HG03521 (cell line): Measurements from ENCODE around the gene SP2.

Source experiments
- ATAC-seq: cut with Tn5 transposase; IDR thresholded peaks from one replicate; pipeline ENCODE4 v1.9.1; 2021; ENCODE audit warnings: mild to moderate bottlenecking, moderate library complexity; ENCODE audit not compliant: unreplicated experiment

The SP2 gene

DNA sequence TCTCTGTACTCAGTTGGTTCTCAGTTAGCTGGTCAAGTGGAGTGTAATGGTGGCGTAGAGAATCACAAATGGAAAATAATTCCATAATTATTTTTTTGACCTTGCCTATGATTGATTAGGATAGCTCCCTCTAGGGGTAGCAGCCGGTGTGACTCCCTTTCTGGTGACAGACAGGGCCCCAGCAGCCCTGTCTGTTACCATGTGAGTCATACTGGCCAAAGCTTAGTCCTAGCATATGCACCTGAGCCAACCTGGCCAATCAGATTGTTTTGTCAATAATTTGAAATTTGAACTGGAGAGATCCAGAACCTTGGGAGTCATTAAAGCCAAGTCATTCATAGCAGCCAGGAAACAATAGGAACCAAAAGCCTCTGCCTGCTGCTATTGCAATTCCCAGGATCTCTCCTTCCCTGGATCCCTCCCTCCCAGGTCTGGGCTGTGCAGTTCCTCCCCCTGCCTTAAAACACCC, 50.9 kb downstream of the SP2 start:
- ATAC-seq = peak; percentile 70

DNA sequence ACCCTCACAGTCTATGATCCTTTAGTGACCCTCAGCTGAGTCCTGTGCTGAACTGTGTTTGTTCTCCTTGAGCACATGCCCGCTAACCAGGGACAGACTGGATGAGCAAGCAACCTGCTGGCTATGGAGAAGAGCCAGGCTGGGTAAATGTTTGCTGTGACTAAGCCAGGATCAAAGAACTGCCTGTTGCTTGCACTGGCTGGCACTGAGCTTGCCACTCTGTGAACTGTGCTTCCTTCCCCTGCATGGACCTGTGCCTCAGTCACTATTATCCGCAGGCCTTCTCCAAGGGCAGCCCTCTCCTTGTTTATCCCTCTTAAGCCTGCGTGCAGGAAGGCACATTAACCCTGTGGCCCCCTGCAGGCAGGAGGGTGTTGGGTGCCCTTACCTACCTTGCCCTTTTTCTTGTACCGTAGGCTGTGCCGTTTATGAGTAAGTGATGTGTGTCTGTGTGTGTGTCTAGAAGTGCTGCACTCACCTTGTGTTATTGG, 52.7 kb downstream of the SP2 start:
- no peak for ATAC-seq

DNA sequence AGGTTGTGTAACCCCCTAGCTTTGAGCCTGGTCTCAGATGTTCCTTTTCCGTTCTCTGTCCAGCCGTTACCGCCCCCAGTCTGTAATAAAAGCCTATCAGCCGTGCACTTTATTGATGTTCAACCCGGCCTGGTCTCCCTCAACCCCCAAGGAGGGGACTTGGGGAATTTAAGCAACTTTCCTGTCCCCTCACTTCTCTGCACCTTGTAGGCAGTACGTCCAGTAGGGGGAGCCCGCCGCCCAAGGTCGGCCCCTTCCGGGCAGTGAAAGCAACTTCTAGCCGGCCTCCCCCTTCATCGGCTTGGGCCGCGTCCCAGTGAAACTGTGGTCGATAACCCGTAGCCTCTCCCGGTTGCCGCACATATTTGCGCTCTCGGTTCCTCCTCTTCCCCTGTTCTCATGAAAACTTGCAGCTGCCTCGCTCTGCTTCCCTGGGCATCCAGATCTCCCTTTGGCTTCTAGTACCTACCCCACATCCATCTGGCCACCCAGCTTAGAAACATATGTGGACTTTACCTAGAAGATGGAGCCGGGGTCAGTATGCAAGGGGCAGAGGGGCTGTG, 53.2 kb downstream of the SP2 start:
- ATAC-seq = peak; percentile 41

DNA sequence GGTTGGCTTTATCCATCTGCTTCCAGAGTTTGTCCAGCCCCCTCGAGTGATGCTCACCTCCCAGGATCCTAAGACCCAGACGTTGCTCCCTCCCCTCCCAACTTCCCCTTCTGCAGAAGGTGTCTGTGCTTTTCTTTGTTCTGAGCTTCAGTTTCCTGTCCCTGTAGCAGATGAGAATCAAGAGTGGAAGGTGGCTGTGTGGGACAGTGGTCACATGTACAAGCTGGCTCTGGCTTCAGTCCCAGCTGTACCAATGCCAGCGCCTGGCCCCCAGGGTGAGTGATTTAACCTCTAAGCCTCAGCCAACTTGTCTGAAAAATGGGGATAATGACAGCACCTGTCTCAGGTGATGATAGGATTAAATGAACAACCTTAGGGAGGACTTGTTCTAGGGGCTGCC, 53.9 kb downstream of the SP2 start:
- ATAC-seq = no peak

DNA sequence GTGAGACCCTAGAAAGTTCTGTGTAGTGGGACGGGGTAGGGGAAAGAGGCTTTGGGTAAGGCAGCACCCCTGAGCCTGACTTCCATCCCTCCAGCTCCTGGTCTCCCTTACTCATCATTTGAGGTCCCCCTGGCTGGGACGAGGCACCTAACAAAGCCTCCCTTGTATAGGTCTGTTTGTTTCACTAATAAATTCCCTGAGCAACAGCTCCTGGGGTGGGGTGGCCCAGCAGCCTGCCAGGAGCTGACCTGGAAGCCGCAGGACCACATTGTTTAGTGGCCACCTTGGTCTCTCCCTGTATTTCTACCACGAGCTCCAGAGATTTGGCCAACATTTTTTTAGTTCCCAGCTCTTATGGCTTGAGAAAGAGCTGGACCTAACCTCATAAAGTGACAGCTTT, 54.4 kb downstream of the SP2 start:
- no peak for ATAC-seq

DNA sequence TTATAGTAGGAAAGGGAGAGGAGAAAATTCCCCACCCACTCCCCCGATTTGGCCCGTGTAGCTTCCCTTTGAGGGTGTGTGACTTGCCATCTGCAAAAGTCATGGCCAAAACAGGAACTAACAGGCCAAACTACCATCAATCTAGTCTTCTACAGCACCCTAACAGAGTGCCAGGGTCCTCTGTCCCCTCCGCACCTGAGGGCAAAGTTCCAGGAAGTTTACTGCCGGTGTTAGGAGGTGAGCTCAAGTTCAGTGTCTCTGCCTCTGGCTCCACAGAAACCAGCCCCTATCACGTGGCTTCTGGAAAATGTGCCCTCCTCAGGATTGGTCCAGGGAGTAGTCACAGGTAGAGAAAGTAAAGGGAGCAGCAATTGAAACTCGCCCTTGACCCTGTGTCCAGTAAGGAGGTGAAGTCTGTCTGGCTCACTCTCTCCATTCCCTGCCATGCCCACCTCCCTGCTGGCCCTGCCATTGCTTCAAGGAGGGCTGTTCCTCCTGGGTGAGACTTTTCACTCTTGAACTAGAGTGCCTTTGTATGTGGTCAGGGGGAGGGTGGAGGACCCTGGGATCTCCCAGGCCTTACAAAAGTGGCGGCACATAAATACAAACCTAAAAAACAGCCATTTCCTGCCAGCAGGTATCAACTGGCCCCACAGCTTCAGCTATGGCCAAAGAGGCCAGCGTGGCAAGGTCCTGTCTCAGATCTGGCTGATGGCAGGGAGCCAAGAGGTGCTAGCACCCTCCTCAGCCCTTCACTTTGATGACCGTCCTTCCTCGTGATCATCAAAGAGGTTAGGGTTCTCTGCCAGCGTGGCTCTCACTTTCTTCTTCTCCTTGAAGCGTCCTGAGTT, 56.4 kb downstream of the SP2 start:
- ATAC-seq = no peak

DNA sequence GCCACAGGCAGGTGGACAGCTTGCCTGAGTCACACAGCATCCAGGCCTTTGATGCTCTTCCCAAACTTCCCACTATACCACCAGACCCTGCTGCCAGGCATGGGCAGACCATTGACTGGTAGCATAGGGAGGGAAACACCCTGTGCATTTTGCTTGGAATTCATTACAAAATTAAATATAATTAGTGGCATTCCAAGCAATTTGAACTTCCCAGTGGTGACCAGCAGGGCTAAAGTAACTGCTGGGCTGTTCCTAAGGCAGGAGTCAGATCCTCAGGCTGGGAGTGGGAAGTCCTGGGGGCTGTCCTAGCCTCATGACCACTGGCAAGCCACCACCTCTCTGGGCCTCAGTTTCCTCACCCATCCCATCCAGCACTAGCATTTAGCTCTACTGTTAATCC, 57.9 kb downstream of the SP2 start:
- no peak for ATAC-seq

DNA sequence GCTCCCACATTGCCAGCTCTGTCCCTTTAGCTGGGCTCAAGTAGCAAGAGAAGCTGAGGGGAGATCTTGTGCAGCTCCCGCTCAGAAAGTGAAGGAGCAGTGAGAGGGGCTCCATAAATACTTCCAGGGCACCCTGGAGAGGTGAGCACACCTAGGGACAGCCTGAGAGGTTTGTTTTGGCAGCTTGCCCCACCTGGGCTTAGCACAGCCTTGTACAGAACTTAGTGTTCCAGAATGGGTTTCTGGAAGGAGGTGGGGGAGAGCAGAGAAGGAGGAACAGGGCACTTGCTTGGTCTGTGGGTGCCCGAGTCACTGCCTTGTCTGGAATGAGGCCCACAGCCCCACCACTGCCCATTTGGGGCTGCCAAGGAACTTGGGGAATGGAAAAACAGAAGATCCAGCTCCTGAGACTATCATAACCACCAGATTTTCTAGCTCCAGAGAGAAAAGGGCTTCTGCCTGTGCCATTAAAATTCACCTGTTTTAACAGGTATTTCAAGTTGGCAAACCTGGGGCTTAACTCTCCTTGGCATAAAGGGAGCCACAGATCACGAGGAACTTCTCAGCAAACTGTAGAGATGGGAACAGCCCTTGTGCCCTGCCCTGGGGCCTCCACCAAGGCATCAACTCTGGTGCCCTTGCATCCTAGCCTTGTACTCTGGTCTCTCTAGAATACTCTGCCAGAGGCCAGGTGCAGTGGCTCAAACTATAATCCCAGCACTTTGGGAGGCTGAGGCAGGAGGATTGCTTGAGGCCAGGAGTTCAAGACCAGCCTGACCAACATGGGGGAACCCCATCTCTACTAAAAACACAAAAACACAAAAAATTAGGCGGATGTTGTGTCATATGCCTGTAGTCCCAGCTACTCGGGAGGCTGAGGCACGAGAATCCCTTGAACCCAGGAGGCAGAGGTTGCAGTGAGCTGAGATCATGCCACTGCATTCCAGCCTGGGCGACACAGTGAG, 59.7 kb downstream of the SP2 start:
- no peak for ATAC-seq

DNA sequence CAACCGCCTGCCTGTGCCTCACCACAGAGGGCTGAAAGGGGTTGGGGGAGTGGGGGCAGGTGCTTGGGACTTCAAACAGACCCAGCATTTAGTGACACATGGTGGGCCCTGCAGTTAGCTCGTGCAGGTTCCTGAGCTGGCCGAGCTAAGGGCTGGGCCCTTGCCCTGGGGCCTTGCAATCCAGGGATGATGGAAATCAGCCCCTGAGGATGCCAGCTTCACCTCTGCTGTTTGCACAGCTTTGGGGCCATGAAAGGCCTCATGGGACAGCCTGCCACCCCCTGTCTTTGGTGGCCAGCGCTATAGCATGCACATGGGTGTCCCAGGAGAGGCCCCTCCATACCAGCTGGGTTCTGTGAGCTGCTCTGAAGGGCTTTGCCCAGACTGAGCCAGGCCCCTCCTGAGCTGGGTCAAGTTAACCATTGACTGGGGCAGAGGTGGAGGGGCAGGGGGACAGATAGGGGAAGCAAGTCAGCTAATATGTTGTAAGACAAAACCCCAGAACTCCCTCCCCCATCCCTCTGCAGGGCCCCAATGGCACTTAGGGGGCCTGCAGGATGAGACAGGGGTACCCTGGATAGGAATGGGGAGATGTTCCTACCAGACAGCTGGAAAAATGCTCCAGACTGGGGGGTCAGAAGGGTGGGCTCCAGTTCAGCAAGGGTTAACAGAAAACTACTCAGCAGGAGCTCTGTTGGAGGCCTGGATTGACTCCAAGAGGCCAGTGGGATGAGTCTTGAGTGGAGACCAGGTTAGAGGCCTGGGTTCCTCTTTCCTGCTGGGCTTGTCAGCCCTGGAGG, 61.0 kb downstream of the SP2 start:
- ATAC-seq = no peak

DNA sequence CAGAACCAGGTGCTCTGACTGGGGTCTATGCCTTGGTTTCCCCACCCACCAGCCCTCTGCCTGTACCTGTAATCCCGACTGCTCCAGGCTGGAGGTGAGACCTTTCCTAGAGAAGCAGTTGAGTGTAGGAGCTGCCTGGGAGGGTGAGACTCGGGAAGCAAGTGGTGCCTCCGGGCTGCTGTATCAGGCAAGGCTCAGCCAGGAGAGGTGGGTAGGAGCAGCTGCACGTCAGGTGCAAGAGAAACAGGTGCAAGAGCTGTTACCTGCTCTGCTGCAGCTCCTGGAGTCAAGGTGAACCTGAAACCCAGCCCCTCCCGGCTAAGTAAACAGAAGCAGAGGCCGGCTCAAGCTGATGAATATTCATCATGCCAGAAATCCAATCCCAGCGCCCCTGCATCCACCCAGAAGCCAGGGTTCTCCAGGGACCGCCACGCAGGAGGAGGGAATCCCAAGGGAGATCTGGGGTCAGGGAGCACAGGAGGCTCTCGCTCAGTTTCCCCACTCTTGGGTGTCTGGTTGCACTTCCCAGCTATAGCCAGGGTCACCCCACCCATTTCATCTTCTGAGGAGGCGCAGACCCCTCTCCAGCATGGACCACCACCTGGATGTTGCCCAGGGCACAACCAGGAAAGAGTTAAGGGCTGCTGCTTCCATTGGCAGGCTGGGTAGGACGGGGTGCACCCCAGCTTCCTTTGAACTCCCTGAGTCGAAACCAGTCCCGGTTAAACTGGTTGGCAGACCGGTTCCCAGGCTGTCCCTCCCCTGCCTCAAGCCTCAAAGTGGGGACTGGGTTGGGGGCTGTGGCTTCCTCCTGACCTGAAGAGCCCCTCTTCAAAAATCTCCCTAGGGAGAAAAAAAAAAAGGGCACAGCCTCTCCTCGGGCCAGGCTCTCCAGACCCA, 61.8 kb downstream of the SP2 start, which contains the start of gene PRR15L:
Gene PRR15L, minus strand, starts transcription at position 293 of the 900 bp plus-strand sequence. CDS start 4,649 bp downstream, outside the sequence.
- no peak for ATAC-seq

DNA sequence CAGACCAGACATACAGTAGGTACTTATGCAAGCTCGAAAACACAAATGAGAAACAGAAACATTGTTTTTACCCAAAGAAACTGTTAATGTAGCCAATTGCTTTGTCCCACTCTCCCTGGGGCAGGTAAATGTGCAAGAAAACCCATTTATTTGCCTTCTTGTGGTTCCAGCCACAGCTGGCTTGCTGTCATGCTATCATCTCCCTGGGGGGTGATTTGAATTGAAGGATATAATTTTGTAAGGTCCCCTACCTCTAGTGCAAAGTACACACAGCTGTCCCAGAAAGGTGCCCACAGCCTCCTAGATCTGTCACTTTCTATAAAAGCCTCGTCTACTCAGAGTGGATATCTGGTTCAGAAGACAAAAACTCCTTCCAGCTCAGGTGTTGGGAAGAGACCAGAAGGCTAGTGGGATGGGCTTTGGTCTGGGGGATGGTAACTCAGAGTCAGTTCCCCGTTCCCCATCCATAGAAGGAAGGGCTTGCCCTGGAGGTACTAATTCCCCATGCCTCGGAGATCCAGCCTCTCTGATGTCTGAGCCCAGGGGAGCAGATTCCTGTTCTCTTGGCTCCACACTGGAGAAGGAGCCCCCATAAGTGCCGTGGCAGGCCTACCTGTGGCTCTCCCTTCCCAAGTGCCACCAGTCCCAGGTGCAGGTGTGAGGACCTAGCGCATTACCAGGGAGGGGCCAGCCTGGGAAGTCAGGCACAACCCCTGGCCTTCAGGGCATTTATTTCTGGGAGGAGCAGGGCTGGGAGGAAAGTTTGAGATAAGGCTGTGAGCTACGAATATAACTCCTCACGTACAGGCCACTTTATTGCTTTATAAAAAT, 64.0 kb downstream of the SP2 start:
- no peak for ATAC-seq

DNA sequence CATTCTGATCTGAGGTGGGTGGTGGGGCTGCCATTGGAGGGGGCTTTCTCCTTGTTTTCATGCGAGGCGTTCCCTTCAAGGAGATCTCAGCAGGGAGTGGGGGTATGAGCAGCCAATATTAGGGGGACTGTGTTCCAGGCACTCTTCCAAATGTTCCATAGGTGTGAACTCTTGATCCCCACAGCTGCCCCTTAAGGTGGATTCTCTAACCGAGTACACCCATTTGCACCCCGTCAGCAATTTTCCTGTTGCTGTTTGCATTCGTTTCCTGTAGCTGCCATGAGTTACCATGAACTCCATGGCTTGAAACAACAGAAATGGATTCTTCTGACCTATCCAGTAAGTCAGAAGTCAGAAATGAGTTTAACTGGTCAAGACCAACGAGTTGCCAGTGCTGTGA, 65.4 kb downstream of the SP2 start:
- no peak for ATAC-seq

DNA sequence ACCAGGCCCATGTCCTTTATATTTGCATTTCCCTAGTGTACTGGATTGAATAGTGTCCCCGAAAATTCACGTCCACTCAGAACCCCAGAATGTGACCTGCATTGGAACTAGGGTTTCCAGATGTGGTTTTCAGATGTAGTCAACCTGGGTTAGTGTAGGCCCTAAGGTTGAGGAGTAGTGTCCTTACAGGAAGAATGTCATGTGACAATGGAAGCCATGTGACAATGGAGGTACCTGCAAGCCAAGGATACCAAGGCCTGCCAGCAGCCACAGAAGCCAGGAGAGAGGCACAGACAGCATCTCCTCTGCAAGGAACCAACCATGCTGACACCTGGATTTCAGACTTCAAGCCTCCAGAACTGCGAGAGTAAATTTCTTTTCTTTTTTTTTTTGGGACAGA, 66.9 kb downstream of the SP2 start:
- ATAC-seq = no peak

DNA sequence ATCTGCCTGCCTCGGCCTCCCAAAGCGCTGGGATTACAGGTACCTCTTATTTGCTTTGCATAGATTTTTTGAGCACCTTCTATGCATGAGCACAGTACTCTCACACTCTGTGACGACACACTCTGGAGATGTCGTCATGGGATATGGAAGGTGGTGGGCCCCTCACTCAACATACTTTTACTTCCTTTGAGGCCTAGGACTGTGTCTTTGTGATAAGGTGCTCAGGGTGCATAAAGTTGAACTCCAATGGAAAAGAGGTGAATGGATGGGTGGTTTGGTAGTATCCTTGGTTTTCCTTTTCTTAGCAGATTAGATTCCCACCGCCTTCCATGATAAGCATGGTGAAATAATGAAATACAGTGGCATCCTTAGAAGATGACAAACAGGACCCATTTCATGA, 68.8 kb downstream of the SP2 start:
- no peak for ATAC-seq

DNA sequence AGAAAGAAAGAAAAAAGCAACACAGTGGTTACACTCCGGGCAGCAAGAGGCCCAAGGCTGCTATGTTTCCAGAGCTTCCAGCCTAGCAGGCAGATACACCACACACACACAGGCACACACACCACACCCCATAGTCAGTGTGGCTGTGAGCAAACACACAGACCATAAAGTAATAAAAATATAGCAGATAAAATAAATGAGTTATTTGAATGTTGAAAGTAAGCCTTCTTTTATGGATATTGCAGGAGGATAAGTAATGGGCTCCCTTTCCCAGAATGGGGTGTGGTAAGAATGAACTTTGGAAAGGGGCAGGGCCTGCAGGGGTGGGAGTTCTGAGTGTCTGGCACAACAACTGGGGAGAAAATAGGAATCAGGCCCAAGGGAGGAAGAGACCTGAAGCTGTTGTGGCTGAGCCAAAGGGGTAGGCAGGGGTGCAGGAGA, 70.1 kb downstream of the SP2 start:
- ATAC-seq = no peak

DNA sequence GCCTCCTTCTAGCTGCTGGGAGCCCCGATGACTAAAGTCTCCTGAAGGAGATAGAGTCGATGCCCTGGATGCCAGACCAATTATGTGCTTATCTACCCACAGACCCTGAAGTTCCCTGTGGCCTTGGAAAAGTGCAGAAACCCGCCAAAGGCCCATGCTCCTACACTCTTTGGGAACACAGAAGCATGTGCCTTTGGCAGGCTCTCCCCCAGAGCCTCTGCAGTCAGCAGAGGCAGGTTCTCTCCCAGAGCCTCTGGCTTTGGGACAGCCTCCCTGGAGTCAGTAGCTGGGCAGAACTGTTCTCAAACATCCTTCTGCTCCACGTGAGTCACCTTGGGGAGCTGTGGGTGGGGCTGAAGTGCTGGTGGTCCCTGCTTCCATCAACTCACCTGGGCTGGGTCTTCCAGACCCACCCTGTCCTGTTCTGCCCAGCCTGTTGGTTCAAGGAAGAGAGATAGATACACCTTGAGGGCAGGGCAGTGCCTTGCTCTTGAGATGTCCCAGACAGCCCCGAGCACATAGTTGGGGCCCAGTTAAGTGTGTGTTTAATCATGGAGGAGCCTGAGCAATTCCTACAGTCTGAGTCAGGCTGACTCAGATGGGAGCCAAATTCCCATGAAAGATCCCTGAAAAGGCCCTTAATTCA, 71.7 kb downstream of the SP2 start:
- no peak for ATAC-seq

DNA sequence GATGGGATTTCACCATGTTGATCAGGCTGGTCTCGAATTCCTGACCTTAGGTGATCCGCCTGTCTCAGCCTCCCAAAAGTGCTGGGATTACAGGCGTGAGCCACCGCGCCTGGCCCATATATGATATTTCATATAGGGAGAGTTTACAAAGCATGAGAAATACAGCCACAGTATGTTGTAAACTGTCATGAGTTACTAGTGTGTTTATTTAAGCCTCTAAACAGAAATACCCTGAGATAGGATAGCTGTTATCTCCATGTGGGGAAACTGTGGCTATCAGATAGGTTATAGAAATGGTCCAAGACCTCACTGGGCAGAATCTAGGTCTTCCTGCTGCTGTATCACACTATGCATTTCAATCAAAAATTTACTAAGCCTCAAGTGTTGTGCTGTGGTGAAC, 72.8 kb downstream of the SP2 start:
- ATAC-seq = no peak
